Measurements from ENCODE around the gene TGM2.

Gene TGM2

GRCh38 chr20:38132156-38132909 lies 32.7 kb downstream of the TGM2 start:
- no peak for DNase-seq (ENCODE audit: low spot score)

DNA sequence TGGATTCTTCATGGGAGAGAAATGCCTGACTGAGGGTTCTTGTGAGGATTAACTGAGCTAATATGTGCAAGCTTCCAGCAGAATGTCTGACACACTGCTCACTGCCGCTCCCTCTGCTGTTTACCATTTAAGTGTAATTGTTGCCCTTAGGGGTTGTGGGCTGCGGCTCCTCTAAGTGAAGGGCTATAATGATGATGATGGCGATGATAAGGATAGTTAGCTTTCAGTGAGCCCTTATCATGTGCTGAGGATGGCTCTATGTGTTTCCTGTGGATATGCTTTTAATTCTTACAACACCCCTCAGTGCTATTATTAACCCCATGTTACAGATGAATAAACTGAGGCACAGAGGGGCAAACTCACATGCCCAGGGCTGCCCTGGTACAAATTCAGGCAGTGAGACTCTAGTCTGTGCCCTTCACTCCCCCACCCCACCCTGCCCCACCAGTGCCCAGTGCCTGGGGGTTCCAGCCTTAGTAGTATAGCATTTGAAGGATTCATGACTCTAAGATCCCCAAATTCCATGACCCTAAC lies 33.4 kb downstream of the TGM2 start:
- DNase-seq (ENCODE audit: low spot score) = no peak

- DNase-seq (ENCODE audit: low spot score) = no peak
These were observed 34.1 kb downstream of the TGM2 start for GRCh38 chr20:38130687-38131587.

- no peak for DNase-seq (ENCODE audit: low spot score)
These were observed 35.0 kb downstream of the TGM2 start for GRCh38 chr20:38129893-38130609.

- no peak for DNase-seq (ENCODE audit: low spot score)
These were observed 35.7 kb downstream of the TGM2 start for GRCh38 chr20:38129248-38129865.

DNA sequence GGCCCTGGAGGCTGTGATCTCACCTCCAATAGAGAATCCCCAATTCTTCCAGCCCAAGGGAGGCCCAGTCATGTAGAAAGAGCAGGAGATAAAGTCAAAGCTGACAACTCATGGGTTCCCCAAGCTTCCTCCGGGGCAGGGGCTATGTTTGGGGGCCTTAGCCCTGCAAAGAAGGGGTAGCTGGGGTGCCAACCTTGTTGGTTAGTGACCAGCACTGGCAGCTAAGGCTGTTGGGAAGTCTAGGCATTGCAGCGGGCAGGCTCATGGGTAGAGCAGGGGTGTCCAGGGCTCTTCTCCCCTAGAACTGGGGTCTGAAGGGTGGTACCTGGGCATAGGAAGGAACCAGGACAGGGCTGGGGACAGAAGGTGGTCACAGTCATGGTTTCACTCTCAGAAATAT lies 36.4 kb downstream of the TGM2 start:
- no peak for DNase-seq (ENCODE audit: low spot score)

DNA sequence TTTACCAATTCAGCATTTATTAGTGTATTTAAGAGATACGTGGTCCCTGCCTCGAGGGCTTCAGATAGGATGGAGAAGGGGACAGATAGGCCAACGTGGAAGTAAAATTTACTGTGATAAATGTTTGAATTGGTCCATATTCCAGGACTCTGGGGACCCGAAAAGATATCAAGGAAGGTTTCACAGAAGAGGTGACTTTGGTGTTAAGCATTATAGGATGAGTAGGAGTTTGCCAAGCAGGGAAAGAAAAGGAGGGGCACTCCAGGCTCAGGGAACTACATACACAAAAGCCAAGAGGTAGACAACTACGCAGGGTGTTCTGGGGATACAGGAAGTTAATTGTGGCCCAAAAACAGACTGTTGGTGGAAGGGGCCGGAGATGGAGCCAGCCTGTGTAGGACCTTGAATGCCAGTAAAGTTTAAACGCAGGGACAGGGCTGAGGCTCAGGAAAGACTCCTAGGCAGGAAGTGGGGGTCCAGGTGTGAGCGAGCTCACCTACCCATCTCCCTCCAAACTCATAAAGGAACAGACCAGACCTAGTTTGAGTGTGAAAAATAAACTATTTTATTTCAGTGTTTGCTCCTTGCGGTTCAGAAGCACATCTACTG lies 37.0 kb downstream of the TGM2 start:
- DNase-seq (ENCODE audit: low spot score) = no peak

- peak; percentile 98 for DNase-seq (ENCODE audit: low spot score)
These were observed 38.0 kb downstream of the TGM2 start for GRCh38 chr20:38126932-38127621.

DNA sequence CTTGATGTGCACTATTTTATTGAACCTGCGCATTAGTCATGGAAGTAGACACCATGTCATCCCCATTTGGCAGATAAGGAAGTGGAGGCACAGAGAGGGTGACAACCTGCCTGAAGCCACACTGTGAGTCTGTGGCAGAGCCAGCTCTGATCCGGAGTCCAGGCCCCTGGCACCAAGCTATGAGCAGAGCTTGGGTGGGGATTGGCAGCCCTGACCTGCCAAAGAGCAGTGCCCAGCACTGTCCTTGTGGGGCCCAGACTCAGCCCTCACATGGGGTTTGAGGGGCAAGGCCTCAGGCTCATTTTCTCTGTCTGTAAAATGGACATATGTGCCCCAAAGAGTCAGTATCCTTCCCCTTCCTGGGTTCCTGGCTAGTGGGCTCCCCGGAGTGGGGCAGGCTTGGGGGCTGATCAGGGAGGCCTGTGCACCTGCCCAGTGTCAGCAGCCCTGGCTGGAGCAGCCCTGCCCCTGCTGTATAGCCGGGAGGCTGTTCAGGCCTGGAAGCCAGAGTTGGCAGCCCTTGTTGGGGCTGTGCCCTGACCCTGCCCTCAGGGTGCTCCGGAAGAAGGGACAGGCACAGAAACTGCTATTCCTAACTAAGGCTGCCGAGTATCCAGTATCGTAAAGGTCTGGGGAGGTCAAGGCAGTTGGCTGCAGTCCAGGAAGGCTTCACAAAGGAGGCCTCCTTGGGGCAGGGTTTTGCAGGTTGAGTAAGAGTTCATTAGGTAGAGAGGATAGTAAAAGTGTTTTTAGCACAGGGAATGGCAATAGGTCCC lies 38.7 kb downstream of the TGM2 start:
- peak; percentile 39 for DNase-seq (ENCODE audit: low spot score)

DNA sequence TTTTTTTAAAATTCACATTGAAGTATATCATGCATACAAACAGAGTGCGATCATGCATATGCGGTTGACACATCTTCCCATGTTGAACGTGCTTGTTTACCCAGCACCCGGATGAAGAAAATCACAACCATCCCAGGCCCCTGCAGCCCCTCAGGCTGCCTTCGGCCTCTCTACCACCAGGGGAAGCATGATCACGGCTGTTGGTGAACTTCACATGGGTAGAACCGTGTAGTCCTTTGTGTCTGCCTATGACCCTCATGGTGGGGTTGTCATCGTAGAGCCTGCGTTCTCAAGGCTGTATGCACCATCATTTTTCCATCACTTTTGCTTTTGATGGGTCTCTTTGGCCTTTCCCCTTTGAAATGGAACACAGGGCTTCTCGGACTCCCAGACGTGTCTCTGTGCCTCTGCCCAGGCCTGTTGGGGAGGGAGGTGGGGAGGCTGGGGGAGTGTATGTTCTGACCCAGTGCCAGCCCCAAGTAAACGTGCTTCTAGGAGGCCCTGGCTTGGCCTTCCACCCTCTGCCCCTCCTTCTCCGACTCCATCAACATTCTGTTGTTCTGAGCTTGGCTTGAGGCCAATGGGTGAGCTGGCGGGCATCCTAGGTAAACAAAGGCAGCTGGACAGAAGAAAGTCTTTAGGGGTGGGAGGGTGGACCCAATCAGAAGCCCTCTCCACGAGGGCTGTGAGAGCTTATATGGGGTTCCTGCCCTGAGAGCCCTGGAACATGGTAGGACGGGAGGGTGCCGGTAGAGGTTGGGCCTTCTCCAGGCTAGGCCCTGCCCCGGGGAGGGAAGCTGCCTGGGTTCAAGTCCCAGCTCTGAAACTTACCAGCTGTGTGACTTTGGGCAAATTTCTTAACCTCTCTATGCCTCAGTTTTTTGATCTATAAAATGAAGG lies 39.7 kb downstream of the TGM2 start:
- DNase-seq (ENCODE audit: low spot score) = peak; percentile 62

DNA sequence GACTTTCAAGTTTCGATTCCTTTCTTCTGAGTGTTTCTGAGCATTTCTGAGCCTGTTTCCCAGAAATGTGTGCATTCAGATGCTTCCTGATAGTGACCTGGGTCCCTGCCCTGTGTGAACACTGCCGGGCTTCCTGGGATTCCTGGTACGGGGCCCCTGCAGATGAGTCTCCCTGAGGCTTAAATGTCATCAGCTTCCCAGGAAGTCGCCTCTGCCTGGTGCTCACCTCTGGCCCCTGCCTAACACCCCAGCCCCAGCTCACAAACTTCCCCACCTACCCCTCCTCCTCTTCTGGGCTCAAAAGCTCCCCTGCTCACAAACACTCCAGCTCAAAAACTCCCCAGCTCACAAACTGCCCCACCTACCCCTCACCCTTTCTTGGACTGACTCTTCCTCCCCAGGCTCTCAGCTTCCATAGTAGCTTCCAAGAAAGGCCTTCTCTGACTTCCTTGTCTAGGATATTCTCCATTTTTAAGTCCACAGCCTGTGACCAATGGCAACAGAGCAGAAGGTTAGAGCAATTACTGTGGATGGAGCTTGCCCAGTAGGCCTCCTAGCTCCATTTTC lies 42.0 kb downstream of the TGM2 start:
- no peak for DNase-seq (ENCODE audit: low spot score)

GRCh38 chr20:38121741-38122140 lies 43.3 kb downstream of the TGM2 start:
- no peak for DNase-seq (ENCODE audit: low spot score)

DNA sequence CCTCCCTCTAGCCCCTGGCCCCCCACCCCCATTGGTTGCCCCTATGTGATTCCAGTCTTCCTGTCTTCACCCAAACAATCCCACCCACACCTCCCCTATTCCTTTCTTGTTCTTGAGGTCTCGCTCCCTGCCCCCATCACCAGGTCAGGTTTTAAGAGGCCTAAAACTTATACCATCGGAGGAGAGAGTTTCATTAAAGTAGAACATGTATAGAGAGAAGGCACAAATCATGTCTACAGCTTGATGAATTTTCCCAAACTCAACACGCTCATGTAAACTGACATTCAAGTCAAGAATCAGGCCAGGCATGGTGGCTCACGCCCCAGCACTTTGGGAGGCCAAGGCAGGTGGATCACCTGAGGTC lies 44.5 kb downstream of the TGM2 start:
- no peak for DNase-seq (ENCODE audit: low spot score)

GRCh38 chr20:38119446-38119845 lies 45.6 kb downstream of the TGM2 start:
- no peak for DNase-seq (ENCODE audit: low spot score)

DNA sequence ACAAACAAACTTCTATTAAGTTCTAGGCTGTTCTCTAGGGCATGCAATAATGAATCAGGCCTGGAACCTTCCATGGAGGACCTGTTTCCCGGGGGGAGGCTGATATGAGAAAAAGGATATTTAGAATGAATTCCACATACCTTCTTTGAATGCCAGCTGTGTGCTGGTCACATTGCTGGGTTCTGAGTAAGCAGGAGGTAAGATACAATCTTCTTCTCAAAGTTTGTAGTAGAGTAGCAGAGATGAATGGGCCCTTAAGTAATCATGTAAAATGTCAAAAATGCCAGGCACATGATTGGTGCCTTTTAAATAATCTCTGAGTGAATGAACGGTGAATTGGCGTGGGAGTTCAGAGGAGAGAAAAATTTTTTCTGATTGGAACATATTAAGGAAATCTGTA lies 47.4 kb downstream of the TGM2 start:
- peak; percentile 89 for DNase-seq (ENCODE audit: low spot score)

- DNase-seq (ENCODE audit: low spot score) = no peak
These were observed 47.9 kb downstream of the TGM2 start for GRCh38 chr20:38117205-38117604.

GRCh38 chr20:38116409-38117165 lies 48.5 kb downstream of the TGM2 start:
- no peak for DNase-seq (ENCODE audit: low spot score)

DNA sequence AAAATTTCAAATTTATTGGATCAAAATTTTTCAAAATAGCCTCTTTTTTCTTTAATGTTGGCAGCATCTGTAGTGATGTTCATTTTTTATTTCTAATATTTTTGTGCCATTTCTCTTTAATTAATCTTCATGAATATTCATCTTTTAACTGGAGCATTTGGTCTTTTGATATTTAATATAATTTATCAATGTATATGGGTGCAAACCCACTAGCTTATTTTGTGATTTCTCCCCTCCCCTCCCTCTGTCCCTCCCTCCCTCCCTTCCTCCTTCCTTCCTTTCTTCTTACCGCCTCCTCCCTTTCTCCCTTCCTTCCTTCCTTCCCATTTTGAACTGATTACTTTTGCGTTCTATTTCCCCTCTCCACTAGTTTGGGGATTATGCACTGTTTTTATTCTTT lies 49.2 kb downstream of the TGM2 start:
- no peak for DNase-seq (ENCODE audit: low spot score)

Data from kidney tubule cell (primary cell).